ENCODE results near the gene SAA4. TPM values are rescaled to one million over a fixed set of nuclear protein-coding genes. Genes with fewer than 3 reads are reported as not detected.
"Not testable (repeated sequence)": the region's sequence is repeated elsewhere in the genome, so short reads cannot be mapped to it uniquely, and the experiment has no call there.

SAA4 gene
- polyA plus RNA-seq, 1 donor (not counting 4 experiments of a cell fraction or from before 2014, with no cell fraction given) = not detected

DNA sequence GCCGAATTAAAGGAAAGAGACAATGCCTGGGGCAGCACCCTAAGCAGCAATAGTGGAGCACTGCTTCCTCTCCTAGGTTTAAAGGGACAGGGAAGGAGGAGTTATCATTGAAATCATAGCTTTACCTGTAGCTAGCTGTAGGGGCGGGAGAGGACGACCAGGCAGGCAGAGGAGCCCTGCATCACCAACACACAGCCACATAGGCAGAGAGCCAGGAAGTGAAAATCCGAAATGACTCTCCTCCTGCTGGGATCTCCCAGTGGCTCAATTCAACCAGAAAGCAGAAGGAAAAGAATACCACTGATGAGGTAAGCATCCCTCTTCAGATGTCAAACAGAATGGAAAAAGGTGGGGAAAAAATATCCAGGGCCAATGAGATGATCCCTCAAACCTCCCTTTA is 43.6 kb downstream of the SAA4 start:
- FAIRE-seq = no peak
- TF ChIP-seq EZH2 (IDR thresholded peaks at IDR 0.05; ENCODE audit: low read length) = no peak
- TF ChIP-seq, protein P1, sequence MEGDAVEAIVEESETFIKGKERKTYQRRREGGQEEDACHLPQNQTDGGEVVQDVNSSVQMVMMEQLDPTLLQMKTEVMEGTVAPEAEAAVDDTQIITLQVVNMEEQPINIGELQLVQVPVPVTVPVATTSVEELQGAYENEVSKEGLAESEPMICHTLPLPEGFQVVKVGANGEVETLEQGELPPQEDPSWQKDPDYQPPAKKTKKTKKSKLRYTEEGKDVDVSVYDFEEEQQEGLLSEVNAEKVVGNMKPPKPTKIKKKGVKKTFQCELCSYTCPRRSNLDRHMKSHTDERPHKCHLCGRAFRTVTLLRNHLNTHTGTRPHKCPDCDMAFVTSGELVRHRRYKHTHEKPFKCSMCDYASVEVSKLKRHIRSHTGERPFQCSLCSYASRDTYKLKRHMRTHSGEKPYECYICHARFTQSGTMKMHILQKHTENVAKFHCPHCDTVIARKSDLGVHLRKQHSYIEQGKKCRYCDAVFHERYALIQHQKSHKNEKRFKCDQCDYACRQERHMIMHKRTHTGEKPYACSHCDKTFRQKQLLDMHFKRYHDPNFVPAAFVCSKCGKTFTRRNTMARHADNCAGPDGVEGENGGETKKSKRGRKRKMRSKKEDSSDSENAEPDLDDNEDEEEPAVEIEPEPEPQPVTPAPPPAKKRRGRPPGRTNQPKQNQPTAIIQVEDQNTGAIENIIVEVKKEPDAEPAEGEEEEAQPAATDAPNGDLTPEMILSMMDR (optimal IDR thresholded peaks at IDR 0.05 in 1 of 3, IDR thresholded peaks at IDR 0.05 in 1 of 3, conservative IDR thresholded peaks at IDR 0.05 in 1 of 3; ENCODE audit: extremely low read depth in 1 of 3, insufficient read depth in 2 of 3, low read length in 3 of 3) = no peak

DNA sequence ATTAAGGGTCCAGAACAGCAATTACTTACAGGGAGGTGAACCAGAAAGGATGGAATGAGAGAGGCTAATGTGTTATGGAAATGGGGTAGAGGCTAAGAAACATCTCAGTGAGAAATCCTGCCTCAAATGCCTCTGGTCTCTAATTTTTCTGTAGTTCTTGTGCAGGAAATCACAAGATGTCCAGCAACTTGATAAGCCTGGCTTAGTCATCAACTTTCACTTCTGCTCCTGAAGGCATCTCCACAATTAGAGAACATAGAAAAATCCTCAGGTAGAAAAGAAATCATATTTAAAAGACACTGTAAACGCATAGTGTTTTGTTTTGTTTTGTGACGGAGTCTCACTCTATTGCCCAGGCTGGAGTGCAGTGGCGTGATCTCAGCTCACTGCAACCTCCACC is 45.2 kb downstream of the SAA4 start:
- H3K9me1 ChIP-seq (ENCODE audit: control insufficient read depth, extremely low read depth, insufficient read depth, low read length) = no peaks in the 10 kb centered on the region
- H3K4me2 ChIP-seq (ENCODE audit: control insufficient read depth, extremely low read depth, insufficient read depth, low read depth, low read length) = no peak overlapping the region
- H3K27ac ChIP-seq (ENCODE audit: control insufficient read depth, insufficient read depth, low read length) = no peak overlapping the region
- DNase-seq (ENCODE audit: low read depth, low spot score) (no peak), FAIRE-seq (no peak)
- H3K4me3 ChIP-seq (ENCODE audit: control insufficient read depth in 2 of 3, extremely low read depth in 1 of 3, insufficient read depth in 2 of 3, low read depth in 1 of 3, low read length in 3 of 3) = no peak overlapping the region
- dilution Hi-C loops (cut with MboI; ENCODE audit: extremely low pct_ligation_motif_present, low sequenced_read_pairs) = no loop called here
- H3K36me3 ChIP-seq (ENCODE audit: control insufficient read depth in 2 of 2, extremely low read depth in 1 of 2, insufficient read depth in 2 of 2, low read length in 2 of 2) = no peaks in the 10 kb centered on the region
- no peaks in the 10 kb centered on the region for H3K4me1 ChIP-seq (ENCODE audit: control insufficient read depth, extremely low read depth, insufficient read depth, low read length)
- H3K27me3 ChIP-seq (ENCODE audit: control insufficient read depth, extremely low read depth, insufficient read depth, low read length) = peaks cover 13% of the 10 kb centered on the region
- H3K9me3 ChIP-seq (ENCODE audit: control insufficient read depth, low read depth, low read length) = no peaks in the 10 kb centered on the region
- H4K20me1 ChIP-seq (ENCODE audit: control insufficient read depth, extremely low read depth, insufficient read depth, low read length) = no peaks in the 10 kb centered on the region
- H3K9ac ChIP-seq (ENCODE audit: control insufficient read depth, extremely low read depth, insufficient read depth, low read length) = no peak overlapping the region
- H3K79me2 ChIP-seq (ENCODE audit: control insufficient read depth, insufficient read depth, low read length) = no peaks in the 10 kb centered on the region
- no peak for TF ChIP-seq EZH2 (IDR thresholded peaks at IDR 0.05; ENCODE audit: low read length)
- TF ChIP-seq, protein P1 (optimal IDR thresholded peaks at IDR 0.05 in 1 of 3, IDR thresholded peaks at IDR 0.05 in 1 of 3, conservative IDR thresholded peaks at IDR 0.05 in 1 of 3; ENCODE audit: extremely low read depth in 1 of 3, insufficient read depth in 2 of 3, low read length in 3 of 3) = no peak
- no peak overlapping the region for H2AFZ ChIP-seq (ENCODE audit: control insufficient read depth, low read length)

More for the DNA sequence above, 43.6 kb downstream of the SAA4 start:
- Histone ChIP-seq H3K9ac (ENCODE audit: control insufficient read depth, extremely low read depth, insufficient read depth, low read length) (no peak overlapping the region), H3K4me1 (ENCODE audit: control insufficient read depth, extremely low read depth, insufficient read depth, low read length) (no peaks in the 10 kb centered on the region), H3K9me3 (ENCODE audit: control insufficient read depth, low read depth, low read length) (no peaks in the 10 kb centered on the region), H3K27me3 (ENCODE audit: control insufficient read depth, extremely low read depth, insufficient read depth, low read length) (peaks cover 13% of the 10 kb centered on the region), H3K9me1 (ENCODE audit: control insufficient read depth, extremely low read depth, insufficient read depth, low read length) (no peaks in the 10 kb centered on the region), H2AFZ (ENCODE audit: control insufficient read depth, low read length) (no peak overlapping the region), H3K4me3 (ENCODE audit: control insufficient read depth in 2 of 3, extremely low read depth in 1 of 3, insufficient read depth in 2 of 3, low read depth in 1 of 3, low read length in 3 of 3) (no peak overlapping the region), H4K20me1 (ENCODE audit: control insufficient read depth, extremely low read depth, insufficient read depth, low read length) (no peaks in the 10 kb centered on the region), H3K36me3 (ENCODE audit: control insufficient read depth in 2 of 2, extremely low read depth in 1 of 2, insufficient read depth in 2 of 2, low read length in 2 of 2) (no peaks in the 10 kb centered on the region), H3K4me2 (ENCODE audit: control insufficient read depth, extremely low read depth, insufficient read depth, low read depth, low read length) (no peak overlapping the region), H3K79me2 (ENCODE audit: control insufficient read depth, insufficient read depth, low read length) (no peaks in the 10 kb centered on the region), H3K27ac (ENCODE audit: control insufficient read depth, insufficient read depth, low read length) (no peak overlapping the region)
- dilution Hi-C loops (cut with MboI; ENCODE audit: extremely low pct_ligation_motif_present, low sequenced_read_pairs) = no loop called here
- DNase-seq (ENCODE audit: low read depth, low spot score) = no peak

GRCh38 chr11:18189476-18190245 is 46.9 kb downstream of the SAA4 start:
- H3K27me3 ChIP-seq (ENCODE audit: control insufficient read depth, extremely low read depth, insufficient read depth, low read length) = peaks cover 12% of the 10 kb centered on the region
- FAIRE-seq; H3K4me2 ChIP-seq (ENCODE audit: control insufficient read depth, extremely low read depth, insufficient read depth, low read depth, low read length); DNase-seq (ENCODE audit: low read depth, low spot score); H3K27ac ChIP-seq (ENCODE audit: control insufficient read depth, insufficient read depth, low read length); H3K4me1 ChIP-seq (ENCODE audit: control insufficient read depth, extremely low read depth, insufficient read depth, low read length); dilution Hi-C loops (cut with MboI; ENCODE audit: extremely low pct_ligation_motif_present, low sequenced_read_pairs); H2AFZ ChIP-seq (ENCODE audit: control insufficient read depth, low read length); H3K9me3 ChIP-seq (ENCODE audit: control insufficient read depth, low read depth, low read length); H3K4me3 ChIP-seq (ENCODE audit: control insufficient read depth in 2 of 3, extremely low read depth in 1 of 3, insufficient read depth in 2 of 3, low read depth in 1 of 3, low read length in 3 of 3); H3K9ac ChIP-seq (ENCODE audit: control insufficient read depth, extremely low read depth, insufficient read depth, low read length); H3K36me3 ChIP-seq (ENCODE audit: control insufficient read depth in 2 of 2, extremely low read depth in 1 of 2, insufficient read depth in 2 of 2, low read length in 2 of 2); H4K20me1 ChIP-seq (ENCODE audit: control insufficient read depth, extremely low read depth, insufficient read depth, low read length); H3K9me1 ChIP-seq (ENCODE audit: control insufficient read depth, extremely low read depth, insufficient read depth, low read length); H3K79me2 ChIP-seq (ENCODE audit: control insufficient read depth, insufficient read depth, low read length): not testable (repeated sequence)
